Mesenchymal stem cell (in vitro differentiated cells and primary cell): Measurements from ENCODE around the gene ITGA11.
A peak's percentile ranks its signal among the peaks of the same experiment; 100 is the strongest.

Experiments used
- DNase-seq: peaks from one replicate; pipeline ENCODE4 v3.0.0-alpha.2; 2013
- H2AFZ ChIP-seq: one replicate; pipeline ENCODE4 v1.6.1; 2013; ENCODE audit warnings: low read depth, mild to moderate bottlenecking, control low read depth, inconsistent platforms, low read length, moderate library complexity
- H2AK5ac ChIP-seq: 2 replicates; pipeline ENCODE4 v1.6.1; 2013; ENCODE audit warnings: low read length, moderate library complexity, mild to moderate bottlenecking, inconsistent platforms; ENCODE audit not compliant: severe bottlenecking
- H2BK120ac ChIP-seq: one replicate; pipeline ENCODE4 v1.6.1; 2013; ENCODE audit warnings: low read depth, mild to moderate bottlenecking, inconsistent platforms, low read length, moderate library complexity
- H2BK12ac ChIP-seq, 2 experiments: one replicate each; pipeline ENCODE4 v1.6.1; 2013; ENCODE audit warnings: inconsistent platforms in 2 of 2, low read length in 2 of 2, mild to moderate bottlenecking in 2 of 2, moderate library complexity in 2 of 2, control low read depth in 1 of 2
- H2BK15ac ChIP-seq: one replicate; pipeline ENCODE4 v1.6.1; 2013; ENCODE audit warnings: mild to moderate bottlenecking, low read depth, inconsistent platforms; ENCODE audit not compliant: poor library complexity, severe bottlenecking
- H2BK5ac ChIP-seq: 2 replicates; pipeline ENCODE4 v1.6.1; 2013; ENCODE audit warnings: low read depth, mild to moderate bottlenecking, low read length, control low read depth, inconsistent platforms; ENCODE audit not compliant: poor library complexity, severe bottlenecking
- H3K14ac ChIP-seq, 2 experiments: one replicate each; pipeline ENCODE4 v1.6.1; 2013; ENCODE audit warnings: inconsistent platforms in 2 of 2, low read length in 2 of 2, control low read depth in 1 of 2, mild to moderate bottlenecking in 1 of 2, moderate library complexity in 1 of 2
- H3K18ac ChIP-seq, 2 experiments: one replicate each; pipeline ENCODE4 v1.6.1; 2013; ENCODE audit warnings: inconsistent platforms in 2 of 2, low read length in 2 of 2, control low read depth in 1 of 2, low read depth in 1 of 2, mild to moderate bottlenecking in 1 of 2
- H3K23ac ChIP-seq, 2 experiments: one replicate each; pipeline ENCODE4 v1.6.1; 2013; ENCODE audit warnings: inconsistent platforms in 2 of 2, low read length in 2 of 2, mild to moderate bottlenecking in 2 of 2, moderate library complexity in 2 of 2, control low read depth in 1 of 2
- H3K27ac ChIP-seq: 2 replicates; pipeline ENCODE4 v1.5.1; 2013; ENCODE audit warnings: mild to moderate bottlenecking, moderate library complexity, low read length, control low read depth, inconsistent platforms; ENCODE audit not compliant: poor library complexity, severe bottlenecking
- H3K27me3 ChIP-seq, 2 experiments: 2 replicates each; pipeline versions ENCODE4 v1.6.1 to v1.7.0; 2013; ENCODE audit warnings: low read length in 2 of 2, mild to moderate bottlenecking in 2 of 2, moderate library complexity in 2 of 2, control low read depth in 1 of 2, inconsistent platforms in 1 of 2; ENCODE audit not compliant: control insufficient read depth in 1 of 2, insufficient read depth in 1 of 2
- H3K36me3 ChIP-seq, 2 experiments: 2 replicates each; pipeline versions ENCODE4 v1.6.1 to v1.7.0; 2013; ENCODE audit warnings: low read length in 2 of 2, control low read depth in 1 of 2, inconsistent platforms in 1 of 2, low read depth in 1 of 2, mild to moderate bottlenecking in 1 of 2; ENCODE audit not compliant: insufficient read depth in 2 of 2, control insufficient read depth in 1 of 2
- H3K4ac ChIP-seq, 2 experiments: one replicate each; pipeline ENCODE4 v1.6.1; 2013; ENCODE audit warnings: inconsistent platforms in 2 of 2, low read length in 2 of 2, mild to moderate bottlenecking in 2 of 2, moderate library complexity in 2 of 2, control low read depth in 1 of 2, low read depth in 1 of 2
- H3K4me1 ChIP-seq: 2 replicates; pipeline ENCODE4 v1.6.1; 2013; ENCODE audit warnings: low read depth, low read length, control low read depth; ENCODE audit not compliant: control insufficient read depth, insufficient read depth
- H3K4me2 ChIP-seq: 2 replicates; pipeline ENCODE4 v1.6.1; 2013; ENCODE audit warnings: low read length, mild to moderate bottlenecking, inconsistent platforms; ENCODE audit not compliant: poor library complexity, severe bottlenecking
- H3K4me3 ChIP-seq, 2 experiments: 2 replicates each; pipeline versions ENCODE4 v1.5.1 to v1.7.0; 2013; ENCODE audit warnings: low read length in 2 of 2, mild to moderate bottlenecking in 2 of 2, control low read depth in 1 of 2, low read depth in 1 of 2; ENCODE audit not compliant: insufficient read depth in 1 of 2
- H3K79me1 ChIP-seq: replicated peaks from 2 replicates; pipeline ENCODE4 v1.6.1; 2013; ENCODE audit warnings: mild to moderate bottlenecking, control low read depth, low read length, inconsistent platforms; ENCODE audit not compliant: poor library complexity, severe bottlenecking
- H3K9ac ChIP-seq: 2 replicates; pipeline ENCODE4 v1.7.0; 2013; ENCODE audit warnings: mild to moderate bottlenecking, low read length, moderate library complexity
- H3K9me3 ChIP-seq: 2 replicates; pipeline ENCODE4 v1.7.0; 2013; ENCODE audit warnings: mild to moderate bottlenecking, low read length; ENCODE audit not compliant: control insufficient read depth
- H4K8ac ChIP-seq: one replicate; pipeline ENCODE4 v1.6.1; 2013; ENCODE audit warnings: inconsistent platforms, mild to moderate bottlenecking, low read length, moderate library complexity
- H4K91ac ChIP-seq: one replicate; pipeline ENCODE4 v1.6.1; 2013; ENCODE audit warnings: mild to moderate bottlenecking, low read length, inconsistent platforms
- WGBS: methylation state at CpG from one replicate; pipeline ENCODE4 v1.1.7; 2013; ENCODE audit warnings: mixed read lengths; 5-methylcytosine and 5-hydroxymethylcytosine counted together

The ITGA11 gene

GRCh38 chr15:68337826-68338225, 94.1 kb downstream of the ITGA11 start:
- WGBS: 78% methylated on average over 6 of the region's 6 CpGs
- peak; percentile 20 for DNase-seq
- Histone ChIP-seq H3K79me1 (peaks cover 9% of the 10 kb centered on the region), H3K4me1 (peaks cover 44% of the 10 kb centered on the region), H3K4ac (no peak overlapping the region), H3K14ac (no peak overlapping the region), H2BK120ac (peak overlapping the region; percentile 24), H3K9ac (no peak overlapping the region), H3K9me3 (no peaks in the 10 kb centered on the region), H4K91ac (peak overlapping the region; percentile 18), H2BK15ac (peak overlapping the region; percentile 32), H2AFZ (no peak overlapping the region), H2BK5ac (no peak overlapping the region), H3K23ac (no peak overlapping the region), H2BK12ac (no peak overlapping the region), H3K27ac (no peak overlapping the region), H2AK5ac (no peak overlapping the region), H3K4me2 (no peak overlapping the region), H3K27me3 (peaks cover 0 to 10% of the 10 kb centered on the region in 2 experiments), H3K4me3 (no peak overlapping the region), H3K36me3 (peaks cover 0 to 82% of the 10 kb centered on the region in 2 experiments), H4K8ac (no peak overlapping the region), H3K18ac (no peak overlapping the region)

- peaks cover 0 to 14% of the 10 kb centered on the region in 2 experiments for H3K27me3 ChIP-seq
- H3K36me3 ChIP-seq: peaks cover 3 to 79% of the 10 kb centered on the region in 2 experiments
- no peak overlapping the region for H2BK5ac ChIP-seq
- H3K79me1 ChIP-seq: peaks cover 3% of the 10 kb centered on the region
- H3K4me2 ChIP-seq: no peak overlapping the region
- no peak overlapping the region for H2AFZ ChIP-seq
- no peak overlapping the region for H3K18ac ChIP-seq
- no peak for DNase-seq
- H3K4me1 ChIP-seq: peaks cover 42% of the 10 kb centered on the region
- no peak overlapping the region for H3K9ac ChIP-seq
- H3K4me3 ChIP-seq: no peak overlapping the region
- no peak overlapping the region for H2BK15ac ChIP-seq
- no peak overlapping the region for H3K14ac ChIP-seq
- no peak overlapping the region for H4K91ac ChIP-seq
- no peak overlapping the region for H2AK5ac ChIP-seq
- H2BK12ac ChIP-seq: no peak overlapping the region
- H4K8ac ChIP-seq: no peak overlapping the region
- no peaks in the 10 kb centered on the region for H3K9me3 ChIP-seq
- H3K23ac ChIP-seq: no peak overlapping the region
- H2BK120ac ChIP-seq: no peak overlapping the region
- no peak overlapping the region for H3K27ac ChIP-seq
- H3K4ac ChIP-seq: no peak overlapping the region
- 89% methylated on average over 7 of the region's 7 CpGs for WGBS
Measured at GRCh38 chr15:68336516-68336915, 95.4 kb downstream of the ITGA11 start.

GRCh38 chr15:68335655-68336054, 96.3 kb downstream of the ITGA11 start:
- Histone ChIP-seq H3K23ac (no peak overlapping the region), H3K4me1 (peaks cover 41% of the 10 kb centered on the region), H2BK5ac (no peak overlapping the region), H2AFZ (no peak overlapping the region), H3K4me2 (no peak overlapping the region), H3K9me3 (no peaks in the 10 kb centered on the region), H2BK15ac (no peak overlapping the region), H3K9ac (no peak overlapping the region), H2BK12ac (peak overlapping the region; percentile 22 to 42), H3K27me3 (peaks cover 0 to 15% of the 10 kb centered on the region in 2 experiments), H3K4ac (peak overlapping the region; percentile 19 to 71), H2BK120ac (no peak overlapping the region), H4K8ac (peak overlapping the region; percentile 49), H3K27ac (no peak overlapping the region), H3K79me1 (no peaks in the 10 kb centered on the region), H4K91ac (peak overlapping the region; percentile 45), H3K14ac (peak overlapping the region in 1 of 2 experiments; percentile 29), H2AK5ac (no peak overlapping the region), H3K4me3 (peak overlapping the region in 1 of 2 experiments; percentile 4), H3K18ac (peak overlapping the region; percentile 25 to 77), H3K36me3 (peaks cover 5 to 79% of the 10 kb centered on the region in 2 experiments)
- WGBS: 93% methylated on average over 14 of the region's 14 CpGs
- no peak for DNase-seq

GRCh38 chr15:68335251-68335650, 96.7 kb downstream of the ITGA11 start:
- WGBS: 100% methylated on average over 1 of the region's 1 CpG
- peak overlapping the region in 1 of 2 experiments; percentile 4 for H3K4me3 ChIP-seq

More at GRCh38 chr15:68335251-68335650, 96.7 kb downstream of the ITGA11 start:
- H2BK12ac ChIP-seq: peak overlapping the region; percentile 22 to 42
- peak overlapping the region; percentile 1 for H3K27ac ChIP-seq
- no peak overlapping the region for H3K9ac ChIP-seq
- H3K4me1 ChIP-seq: peaks cover 41% of the 10 kb centered on the region
- H4K8ac ChIP-seq: peak overlapping the region; percentile 49
- no peaks in the 10 kb centered on the region for H3K9me3 ChIP-seq
- H4K91ac ChIP-seq: peak overlapping the region; percentile 52
- H3K79me1 ChIP-seq: no peaks in the 10 kb centered on the region
- H3K4ac ChIP-seq: peak overlapping the region; percentile 19 to 71
- H3K23ac ChIP-seq: no peak overlapping the region
- H2BK5ac ChIP-seq: no peak overlapping the region
- no peak overlapping the region for H3K4me2 ChIP-seq
- peak overlapping the region; percentile 0 for H2AK5ac ChIP-seq
- peak overlapping the region in 1 of 2 experiments; percentile 29 for H3K14ac ChIP-seq
- H2BK120ac ChIP-seq: peak overlapping the region; percentile 3
- no peak for DNase-seq
- no peak overlapping the region for H2BK15ac ChIP-seq
- peak overlapping the region; percentile 25 to 77 for H3K18ac ChIP-seq
- no peak overlapping the region for H2AFZ ChIP-seq
- peaks cover 0 to 11% of the 10 kb centered on the region in 2 experiments for H3K27me3 ChIP-seq
- peaks cover 5 to 75% of the 10 kb centered on the region in 2 experiments for H3K36me3 ChIP-seq
